KMS-11 (cell line): ENCODE data around the gene EXOC3L1.

Experiments
- H2AFZ ChIP-seq: fragments of 200-600 bp; sonication (generic); 2 replicates; pipeline ENCODE4 v1.6.1; 2016; ENCODE audit warnings: antibody characterized with exemption, mixed run types, low read depth
- H3K27ac ChIP-seq: fragments of 200-600 bp; sonication (generic); 2 replicates; pipeline ENCODE4 v1.6.1; 2016; ENCODE audit warnings: mild to moderate bottlenecking, mixed run types
- H3K27me3 ChIP-seq: fragments of 200-600 bp; sonication (generic); 2 replicates; pipeline ENCODE4 v1.6.1; 2017; ENCODE audit warnings: mild to moderate bottlenecking, low read depth, mixed run types, moderate library complexity; ENCODE audit not compliant: insufficient read depth
- H3K36me3 ChIP-seq: fragments of 200-600 bp; sonication (generic); 2 replicates; pipeline ENCODE4 v1.6.1; 2017; ENCODE audit warnings: mild to moderate bottlenecking, mixed run types; ENCODE audit not compliant: insufficient read depth
- H3K4me1 ChIP-seq: fragments of 200-600 bp; sonication (generic); 2 replicates; pipeline ENCODE4 v1.6.1; 2016; ENCODE audit warnings: mild to moderate bottlenecking, low read depth, mixed run types; ENCODE audit not compliant: poor library complexity, severe bottlenecking
- H3K4me2 ChIP-seq: fragments of 200-600 bp; sonication (generic); 2 replicates; pipeline ENCODE4 v1.7.0; 2016; ENCODE audit warnings: mild to moderate bottlenecking, mixed run types
- H3K4me3 ChIP-seq: fragments of 200-600 bp; sonication (generic); IDR thresholded peaks from 2 replicates; pipeline ENCODE4 v1.6.1; 2017; ENCODE audit warnings: low read depth, low read length, mixed read lengths; ENCODE audit not compliant: insufficient read depth
- H3K79me2 ChIP-seq: fragments of 200-600 bp; sonication (generic); 2 replicates; pipeline ENCODE4 v1.6.1; 2016; ENCODE audit warnings: low read depth, mixed run types; ENCODE audit not compliant: insufficient read depth
- H3K9ac ChIP-seq: fragments of 200-600 bp; sonication (generic); 2 replicates; pipeline ENCODE4 v1.6.1; 2016; ENCODE audit warnings: mild to moderate bottlenecking, mixed run types
- H4K20me1 ChIP-seq: fragments of 200-600 bp; sonication (generic); 2 replicates; pipeline ENCODE4 v1.6.1; 2016; ENCODE audit warnings: mild to moderate bottlenecking, mixed run types; ENCODE audit not compliant: insufficient read depth
- TF ChIP-seq, protein P1 (sequence below): fragments of 200-600 bp; sonication (generic); conservative IDR thresholded peaks from 2 replicates; pipeline ENCODE4 v1.6.1; 2017; ENCODE audit warnings: low read depth, mild to moderate bottlenecking, antibody characterized with exemption, low read length, moderate library complexity, mixed read lengths

The EXOC3L1 gene

DNA sequence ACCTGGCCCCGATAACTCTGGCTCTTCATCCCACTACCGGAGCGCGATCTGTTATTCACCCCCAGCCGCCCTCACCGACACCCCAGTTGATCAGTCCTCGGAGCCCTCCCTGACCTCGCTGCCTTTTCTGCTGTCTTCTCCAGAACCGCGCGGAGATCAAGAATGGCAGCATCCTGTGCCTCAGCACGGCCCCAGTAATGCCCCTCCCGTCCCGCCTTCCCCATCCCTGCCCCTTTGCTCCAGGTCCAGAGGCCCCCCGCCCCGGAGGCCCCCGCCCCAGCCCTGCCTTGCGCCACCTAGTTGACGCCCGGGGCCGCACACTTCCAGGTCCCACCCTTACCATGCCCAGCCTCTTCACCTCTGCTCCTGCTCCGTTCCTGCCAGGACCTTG is 9.9 kb upstream of the EXOC3L1 start:
- no peaks in the 10 kb centered on the region; the same call in 1 of the 2 replicates for H3K36me3 ChIP-seq
- no peak overlapping the region for H3K4me3 ChIP-seq
- no peak overlapping the region for H3K27ac ChIP-seq
- TF ChIP-seq, protein P1, sequence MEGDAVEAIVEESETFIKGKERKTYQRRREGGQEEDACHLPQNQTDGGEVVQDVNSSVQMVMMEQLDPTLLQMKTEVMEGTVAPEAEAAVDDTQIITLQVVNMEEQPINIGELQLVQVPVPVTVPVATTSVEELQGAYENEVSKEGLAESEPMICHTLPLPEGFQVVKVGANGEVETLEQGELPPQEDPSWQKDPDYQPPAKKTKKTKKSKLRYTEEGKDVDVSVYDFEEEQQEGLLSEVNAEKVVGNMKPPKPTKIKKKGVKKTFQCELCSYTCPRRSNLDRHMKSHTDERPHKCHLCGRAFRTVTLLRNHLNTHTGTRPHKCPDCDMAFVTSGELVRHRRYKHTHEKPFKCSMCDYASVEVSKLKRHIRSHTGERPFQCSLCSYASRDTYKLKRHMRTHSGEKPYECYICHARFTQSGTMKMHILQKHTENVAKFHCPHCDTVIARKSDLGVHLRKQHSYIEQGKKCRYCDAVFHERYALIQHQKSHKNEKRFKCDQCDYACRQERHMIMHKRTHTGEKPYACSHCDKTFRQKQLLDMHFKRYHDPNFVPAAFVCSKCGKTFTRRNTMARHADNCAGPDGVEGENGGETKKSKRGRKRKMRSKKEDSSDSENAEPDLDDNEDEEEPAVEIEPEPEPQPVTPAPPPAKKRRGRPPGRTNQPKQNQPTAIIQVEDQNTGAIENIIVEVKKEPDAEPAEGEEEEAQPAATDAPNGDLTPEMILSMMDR, result no peak
- H3K79me2 ChIP-seq, result no peaks in the 10 kb centered on the region
- H2AFZ ChIP-seq, result no peak overlapping the region
- no peak overlapping the region for H3K4me2 ChIP-seq
- no peak overlapping the region for H3K9ac ChIP-seq
- no peaks in the 10 kb centered on the region for H4K20me1 ChIP-seq
- H3K4me1 ChIP-seq, result no peaks in the 10 kb centered on the region
- H3K27me3 ChIP-seq, result no peaks in the 10 kb centered on the region

DNA sequence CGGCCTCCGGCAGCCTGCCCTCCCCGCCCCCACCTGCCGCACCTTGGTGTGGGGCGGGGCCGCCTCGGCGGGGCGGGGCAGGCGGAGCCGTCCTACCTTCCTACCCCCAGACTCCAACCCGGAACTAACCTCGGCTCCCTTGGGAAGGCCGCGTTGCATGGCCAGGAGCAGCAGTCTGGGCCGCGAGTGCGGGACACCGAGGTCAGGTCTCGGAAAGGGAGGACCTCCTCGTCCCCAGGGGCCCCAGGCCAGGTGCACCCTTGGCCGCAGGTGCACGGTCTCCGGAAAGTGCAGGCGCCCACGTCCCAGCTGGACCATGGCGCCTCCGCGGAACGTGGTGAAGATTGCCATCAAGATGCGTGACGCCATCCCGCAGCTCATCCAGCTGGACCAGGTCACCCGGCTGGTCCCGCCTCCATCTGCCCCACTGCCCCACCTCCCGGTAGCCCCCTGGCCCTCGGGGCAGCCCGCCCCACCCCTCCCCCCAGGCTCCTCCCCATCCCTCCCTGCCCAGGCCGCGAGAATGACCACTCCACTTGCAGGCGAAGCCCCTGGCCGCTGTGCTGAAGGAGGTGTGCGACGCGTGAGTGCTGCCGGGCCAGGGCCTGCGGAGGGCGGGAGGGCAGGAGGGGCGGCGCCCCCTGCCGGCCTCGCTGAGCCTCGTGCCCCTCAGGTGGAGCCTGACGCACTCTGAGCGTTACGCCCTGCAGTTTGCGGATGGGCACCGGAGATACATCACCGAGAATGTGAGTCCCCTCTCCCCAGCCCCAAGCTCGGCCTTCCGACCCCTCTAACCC is 9.3 kb upstream of the EXOC3L1 start, which contains the start of gene ELMO3:
Gene ELMO3 (plus strand): TSS at position 121 of the 797 bp plus-strand sequence. CDS start 196 bp downstream, at position 317.
- H3K79me2 ChIP-seq, result peaks cover 1% of the 10 kb centered on the region
- H4K20me1 ChIP-seq, result no peaks in the 10 kb centered on the region
- no peaks in the 10 kb centered on the region for H3K27me3 ChIP-seq
- no peak within 1 kb of the TSS for H3K9ac ChIP-seq
- H3K36me3 ChIP-seq, result no peaks in the 10 kb centered on the region; the same call in 1 of the 2 replicates
- H2AFZ ChIP-seq, result no peak within 1 kb of the TSS
- TF ChIP-seq, protein P1, result no peak
- no peak within 1 kb of the TSS for H3K4me3 ChIP-seq
- H3K4me1 ChIP-seq, result no peaks in the 10 kb centered on the region
- H3K4me2 ChIP-seq, result no peak within 1 kb of the TSS
- H3K27ac ChIP-seq, result no peak within 1 kb of the TSS

- TF ChIP-seq, protein P1, result peak; percentile 69
- Histone ChIP-seq H3K4me1 (peaks cover 8% of the 10 kb centered on the region), H3K4me2 (no peak overlapping the region), H2AFZ (no peak overlapping the region), H3K4me3 (no peak overlapping the region), H3K27me3 (no peaks in the 10 kb centered on the region), H3K79me2 (peaks cover 11% of the 10 kb centered on the region), H3K36me3 (no peaks in the 10 kb centered on the region; the same call in 1 of the 2 replicates), H3K27ac (no peak overlapping the region), H4K20me1 (no peaks in the 10 kb centered on the region), H3K9ac (no peak overlapping the region)
Observed at GRCh38 chr16:67198238-67198734, 8.3 kb upstream of the EXOC3L1 start.

DNA sequence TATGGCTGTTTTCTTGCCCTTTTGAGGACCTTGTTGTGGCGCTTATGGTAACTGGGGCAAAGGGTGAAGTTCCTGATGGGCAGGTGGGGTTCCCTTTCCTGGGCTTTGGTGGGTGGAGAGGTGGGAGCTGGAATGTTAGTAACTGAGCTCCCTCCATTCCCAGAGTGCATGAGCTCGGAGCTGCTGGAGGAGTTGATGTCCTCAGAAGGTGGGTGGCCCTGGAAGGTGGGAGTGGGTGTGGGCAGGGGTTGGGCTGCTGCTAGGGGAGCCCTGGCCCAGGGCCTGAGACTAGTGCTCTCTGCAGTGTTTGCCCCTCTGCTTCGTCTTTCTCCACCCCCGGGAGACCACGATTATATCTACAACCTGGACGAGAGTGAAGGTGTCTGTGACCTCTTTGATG is 7.8 kb upstream of the EXOC3L1 start:
- Histone ChIP-seq H3K4me2 (no peak overlapping the region), H3K79me2 (peaks cover 17% of the 10 kb centered on the region), H2AFZ (no peak overlapping the region), H3K4me3 (no peak overlapping the region), H3K27ac (no peak overlapping the region), H3K36me3 (no peaks in the 10 kb centered on the region; the same call in 1 of the 2 replicates), H3K27me3 (no peaks in the 10 kb centered on the region), H4K20me1 (no peaks in the 10 kb centered on the region), H3K9ac (no peak overlapping the region), H3K4me1 (peaks cover 13% of the 10 kb centered on the region)
- TF ChIP-seq, protein P1, result no peak
